GM10248 (cell line): ENCODE measurements around the gene BCL2L11.
"Not testable (repeated sequence)": the region's sequence is repeated elsewhere in the genome, so short reads cannot be mapped to it uniquely, and the experiment has no call there.

Source experiments
- CTCF ChIA-PET: fragments of 300-600 bp; sonication (Branson Sonifier 250); formaldehyde crosslinking; extraction: SDS; loops from one replicate; lab custom pipeline; 2021; ENCODE audit warnings: antibody characterized with exemption; lab: Yijun Ruan, JAX
- POLR2A ChIA-PET: fragments of 350-650 bp; sonication (Branson Sonifier 250); formaldehyde crosslinking; extraction: SDS; loops from one replicate; lab custom pipeline; 2020; ENCODE audit warnings: antibody characterized with exemption; lab: Yijun Ruan, JAX
- DNase-seq: peaks from one replicate; pipeline ENCODE4 v3.0.0; 2012; ENCODE audit errors: extremely low spot score
- TF ChIP-seq, protein P1 (sequence below): IDR thresholded peaks from 2 replicates; pipeline ENCODE4 v1.5.1; 2012; ENCODE audit warnings: mild to moderate bottlenecking, low read depth; ENCODE audit errors: extremely low read depth, missing control alignments, control extremely low read depth

Gene BCL2L11

GRCh38 chr2:111120253-111121027 lies at the start of gene BCL2L11:
Gene BCL2L11 (plus strand): TSS chr2:111120914. CDS start chr2:111123746, 2,832 bp downstream.
- TF ChIP-seq, protein P1, sequence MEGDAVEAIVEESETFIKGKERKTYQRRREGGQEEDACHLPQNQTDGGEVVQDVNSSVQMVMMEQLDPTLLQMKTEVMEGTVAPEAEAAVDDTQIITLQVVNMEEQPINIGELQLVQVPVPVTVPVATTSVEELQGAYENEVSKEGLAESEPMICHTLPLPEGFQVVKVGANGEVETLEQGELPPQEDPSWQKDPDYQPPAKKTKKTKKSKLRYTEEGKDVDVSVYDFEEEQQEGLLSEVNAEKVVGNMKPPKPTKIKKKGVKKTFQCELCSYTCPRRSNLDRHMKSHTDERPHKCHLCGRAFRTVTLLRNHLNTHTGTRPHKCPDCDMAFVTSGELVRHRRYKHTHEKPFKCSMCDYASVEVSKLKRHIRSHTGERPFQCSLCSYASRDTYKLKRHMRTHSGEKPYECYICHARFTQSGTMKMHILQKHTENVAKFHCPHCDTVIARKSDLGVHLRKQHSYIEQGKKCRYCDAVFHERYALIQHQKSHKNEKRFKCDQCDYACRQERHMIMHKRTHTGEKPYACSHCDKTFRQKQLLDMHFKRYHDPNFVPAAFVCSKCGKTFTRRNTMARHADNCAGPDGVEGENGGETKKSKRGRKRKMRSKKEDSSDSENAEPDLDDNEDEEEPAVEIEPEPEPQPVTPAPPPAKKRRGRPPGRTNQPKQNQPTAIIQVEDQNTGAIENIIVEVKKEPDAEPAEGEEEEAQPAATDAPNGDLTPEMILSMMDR = peak; percentile 37
- CTCF ChIA-PET = interaction anchor here (0.7 to 1.9 kb wide), 6 partner anchors 13 to 308 kb away, joined by 3 to 7 read pairs (median 3); no protein-coding TSS in a partner anchor
- POLR2A ChIA-PET = interaction anchor here (0.8 to 1.7 kb wide), 5 partner anchors 21 to 77 kb away, joined by 3 to 8 read pairs (median 4); no protein-coding TSS in a partner anchor
- peak; percentile 90 for DNase-seq

- TF ChIP-seq, protein P1 = no peak
- ChIA-PET POLR2A (no interaction called here), CTCF (interaction anchor here (0.8 to 3.1 kb wide), 4 partner anchors 9 to 259 kb away, joined by 3 to 13 read pairs (median 5); no protein-coding TSS in a partner anchor)
- DNase-seq = no peak
Observed at GRCh38 chr2:111071600-111072171, 49.0 kb upstream of the BCL2L11 start.

DNA sequence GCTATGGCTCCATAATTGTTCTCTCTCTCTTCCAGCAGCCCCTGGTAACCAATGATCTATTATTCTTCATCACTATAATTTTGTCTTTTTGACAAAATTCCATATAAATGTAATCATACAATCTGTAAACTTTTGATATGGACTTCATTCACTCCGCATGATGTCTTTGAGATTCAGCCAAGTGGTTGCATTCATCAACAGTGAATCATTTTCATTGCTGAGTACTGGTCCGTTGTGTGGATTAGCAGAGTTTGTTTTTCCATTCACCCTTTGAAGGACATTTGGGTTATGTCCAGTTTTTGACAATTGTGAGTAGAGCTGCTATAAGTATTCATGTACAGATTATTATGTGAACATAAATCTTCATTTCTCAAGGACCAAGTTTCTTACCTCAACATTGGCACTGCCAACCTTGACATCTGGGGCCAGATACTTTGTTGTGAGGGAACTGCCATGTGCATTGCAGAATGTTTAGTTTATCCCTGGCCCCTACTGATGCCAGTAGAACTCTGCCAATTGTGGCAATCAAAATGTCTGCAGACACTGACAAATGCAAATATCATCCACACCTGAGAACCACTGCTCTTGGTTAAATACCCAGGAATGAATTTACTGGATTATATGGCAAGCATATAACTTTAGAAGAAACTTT lies 48.4 kb upstream of the BCL2L11 start:
- ChIA-PET CTCF (interaction anchor here (1.2 to 3.1 kb wide), 3 partner anchors 9 to 28 kb away, joined by 3 to 13 read pairs (median 5); no protein-coding TSS in a partner anchor), POLR2A (no interaction called here)
- TF ChIP-seq, protein P1 = no peak
- DNase-seq = no peak

DNA sequence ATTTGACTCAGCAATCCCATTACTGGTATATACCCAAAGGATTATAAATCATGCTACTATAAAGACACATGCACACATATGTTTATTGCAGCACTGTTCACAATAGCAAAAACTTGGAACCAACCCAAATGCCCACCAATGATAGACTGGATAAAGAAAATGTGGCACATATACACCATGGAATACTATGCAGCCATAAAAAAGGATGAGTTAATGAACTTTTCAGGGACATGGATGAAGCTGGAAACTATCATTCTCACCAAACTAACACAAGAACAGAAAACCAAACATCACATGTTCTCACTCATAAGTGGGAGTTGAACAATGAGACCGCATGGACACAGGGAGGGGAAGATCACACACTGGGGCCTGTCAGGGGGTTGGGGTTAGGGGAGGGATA lies 38.1 kb upstream of the BCL2L11 start:
- DNase-seq, CTCF ChIA-PET, POLR2A ChIA-PET: not testable (repeated sequence)

DNA sequence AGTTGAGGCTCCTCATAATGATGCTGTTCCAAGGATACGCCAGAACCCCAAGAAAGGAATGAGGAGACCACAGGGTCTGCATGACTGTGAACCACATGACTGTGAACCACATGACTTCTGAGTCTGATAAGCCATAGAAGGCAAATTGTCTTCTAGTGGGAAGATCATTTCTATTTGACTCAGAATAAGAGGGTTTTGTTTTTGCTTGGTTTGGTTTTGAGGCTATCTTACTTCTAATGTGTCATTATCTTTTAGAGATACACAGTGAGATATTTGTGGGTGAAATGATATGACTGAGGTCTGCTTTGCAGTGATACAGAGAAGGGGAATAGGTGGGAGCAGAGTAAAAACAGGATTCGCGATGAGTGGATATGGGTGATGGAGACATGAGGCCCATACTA lies 28.9 kb upstream of the BCL2L11 start:
- ChIA-PET POLR2A (no interaction called here), CTCF (no interaction called here)
- TF ChIP-seq, protein P1 = no peak
- DNase-seq = no peak

DNA sequence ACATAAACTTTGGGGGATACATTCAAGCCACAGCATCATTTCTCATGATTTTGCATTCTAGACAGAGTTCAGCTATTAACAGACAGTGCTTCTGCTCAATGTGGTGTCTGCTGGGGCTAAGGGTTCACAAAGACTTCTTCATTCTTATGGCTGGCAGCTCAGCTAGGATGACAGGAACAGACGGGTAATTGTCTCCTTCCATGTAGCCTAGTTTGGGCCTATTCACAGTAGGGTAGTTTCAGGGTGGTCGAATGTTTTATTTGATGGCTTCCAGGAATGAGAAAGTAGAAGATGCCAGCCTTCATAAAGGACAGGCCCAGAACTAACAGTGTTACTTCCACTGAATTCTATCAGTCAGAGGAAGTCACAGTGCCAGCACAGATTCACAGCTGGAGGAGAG lies 26.0 kb upstream of the BCL2L11 start:
- CTCF ChIA-PET = no interaction called here
- POLR2A ChIA-PET = no interaction called here
- TF ChIP-seq, protein P1 = no peak
- no peak for DNase-seq
